ENCODE data around the gene ACBD3. TPM values are rescaled to one million over a fixed set of nuclear protein-coding genes. Genes with fewer than 3 reads are reported as not detected.

Gene ACBD3
- total RNA-seq, 1 donor, result 72.0 TPM

DNA sequence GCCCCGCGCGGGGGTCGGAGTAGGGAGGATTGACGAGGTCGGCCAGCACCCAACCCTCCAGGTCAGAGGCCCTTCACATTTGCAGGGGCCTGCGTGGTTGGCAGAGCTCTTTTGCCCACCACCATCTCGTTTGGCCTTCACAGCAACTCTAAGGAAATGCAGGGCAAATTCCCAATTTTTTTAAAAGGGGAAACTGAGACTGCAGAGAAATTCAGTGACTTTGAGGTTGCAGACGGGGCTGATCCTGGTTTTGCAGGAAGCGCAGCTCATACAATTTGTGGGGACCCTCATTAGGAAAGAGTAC lies 430 bp upstream of the ACBD3 start:
- TF ChIP-seq, protein P1, sequence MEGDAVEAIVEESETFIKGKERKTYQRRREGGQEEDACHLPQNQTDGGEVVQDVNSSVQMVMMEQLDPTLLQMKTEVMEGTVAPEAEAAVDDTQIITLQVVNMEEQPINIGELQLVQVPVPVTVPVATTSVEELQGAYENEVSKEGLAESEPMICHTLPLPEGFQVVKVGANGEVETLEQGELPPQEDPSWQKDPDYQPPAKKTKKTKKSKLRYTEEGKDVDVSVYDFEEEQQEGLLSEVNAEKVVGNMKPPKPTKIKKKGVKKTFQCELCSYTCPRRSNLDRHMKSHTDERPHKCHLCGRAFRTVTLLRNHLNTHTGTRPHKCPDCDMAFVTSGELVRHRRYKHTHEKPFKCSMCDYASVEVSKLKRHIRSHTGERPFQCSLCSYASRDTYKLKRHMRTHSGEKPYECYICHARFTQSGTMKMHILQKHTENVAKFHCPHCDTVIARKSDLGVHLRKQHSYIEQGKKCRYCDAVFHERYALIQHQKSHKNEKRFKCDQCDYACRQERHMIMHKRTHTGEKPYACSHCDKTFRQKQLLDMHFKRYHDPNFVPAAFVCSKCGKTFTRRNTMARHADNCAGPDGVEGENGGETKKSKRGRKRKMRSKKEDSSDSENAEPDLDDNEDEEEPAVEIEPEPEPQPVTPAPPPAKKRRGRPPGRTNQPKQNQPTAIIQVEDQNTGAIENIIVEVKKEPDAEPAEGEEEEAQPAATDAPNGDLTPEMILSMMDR (IDR thresholded peaks at IDR 0.05; ENCODE audit: insufficient read depth, low read length), result no peak
- no peak for DNase-seq (ENCODE audit: low read depth)
- H3K4me3 ChIP-seq (ENCODE audit: low read depth, low read length), result peak overlapping the region; percentile 88

GRCh38 chr1:226185141-226186036 lies 1.2 kb downstream of the ACBD3 start:
- DNase-seq (ENCODE audit: low read depth), result peak; percentile 50
- TF ChIP-seq, protein P1 (IDR thresholded peaks at IDR 0.05; ENCODE audit: insufficient read depth, low read length), result no peak
- H3K4me3 ChIP-seq (ENCODE audit: low read depth, low read length), result peak overlapping the region; percentile 88

DNA sequence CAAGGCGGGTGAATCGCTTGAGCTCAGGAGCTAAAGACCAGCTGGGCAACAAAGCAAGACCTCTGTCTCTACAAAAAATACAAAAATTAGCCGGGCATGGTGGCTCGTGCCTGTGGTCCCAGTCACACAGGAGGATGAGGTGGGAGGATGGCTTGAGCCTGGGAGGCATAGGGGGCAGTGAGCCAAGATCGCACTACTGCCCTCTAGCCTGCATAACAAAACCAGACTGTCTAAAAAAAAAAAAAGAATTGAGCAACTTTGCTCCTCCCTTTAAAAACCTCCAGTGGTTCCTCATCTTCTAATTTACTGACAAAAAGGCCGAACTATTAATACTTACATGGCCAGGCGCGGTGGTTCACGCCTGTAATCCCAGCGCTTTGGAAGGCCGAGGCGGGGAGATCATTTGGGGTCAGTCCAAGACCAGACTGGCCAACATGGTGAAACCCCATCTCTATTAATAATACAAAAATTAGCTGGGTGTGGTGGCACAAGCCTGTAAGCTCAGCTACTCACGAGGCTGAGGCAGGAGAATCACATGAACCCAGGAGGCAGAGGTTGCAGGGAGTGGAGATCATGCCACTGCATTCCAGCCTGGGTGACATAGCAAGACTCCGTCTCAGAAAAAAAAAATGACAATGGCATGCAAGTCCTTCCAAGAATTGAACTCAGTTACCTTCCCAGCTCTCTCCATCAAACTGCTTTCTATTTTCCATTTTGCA lies 4.4 kb downstream of the ACBD3 start:
- H3K4me3 ChIP-seq (ENCODE audit: low read depth, low read length), result no peak overlapping the region
- DNase-seq (ENCODE audit: low read depth), result peak; percentile 70

GRCh38 chr1:226176870-226177269 lies 9.7 kb downstream of the ACBD3 start:
- TF ChIP-seq, protein P1 (IDR thresholded peaks at IDR 0.05; ENCODE audit: insufficient read depth, low read length), result no peak
- no peak for DNase-seq (ENCODE audit: low read depth)
- no peak overlapping the region for H3K4me3 ChIP-seq (ENCODE audit: low read depth, low read length)

More for the DNA sequence above, 4.4 kb downstream of the ACBD3 start:
- TF ChIP-seq, protein P1 (IDR thresholded peaks at IDR 0.05; ENCODE audit: insufficient read depth, low read length), result peak; percentile 46

DNA sequence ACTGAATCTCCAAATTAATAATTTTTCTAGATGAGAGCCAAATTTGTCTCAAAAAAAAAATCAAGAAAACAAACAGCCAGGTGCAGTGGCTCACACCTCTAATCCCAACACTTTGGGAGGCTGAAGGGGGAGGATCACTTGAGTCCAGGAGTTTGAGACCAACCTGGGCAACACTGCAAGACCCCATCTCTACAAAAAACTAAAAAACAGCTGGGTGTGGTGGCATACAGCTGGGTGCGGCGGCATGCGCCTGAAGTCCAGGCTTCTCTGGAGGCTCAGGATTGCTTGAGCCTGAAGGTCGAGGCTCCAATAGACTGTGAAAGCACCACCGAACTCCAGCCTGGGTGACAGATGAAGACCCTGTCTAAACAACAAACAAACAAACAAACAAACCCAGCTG lies 14.0 kb downstream of the ACBD3 start:
- H3K4me3 ChIP-seq (ENCODE audit: low read depth, low read length), result no peak overlapping the region
- no peak for DNase-seq (ENCODE audit: low read depth)
- TF ChIP-seq, protein P1 (IDR thresholded peaks at IDR 0.05; ENCODE audit: insufficient read depth, low read length), result no peak

DNA sequence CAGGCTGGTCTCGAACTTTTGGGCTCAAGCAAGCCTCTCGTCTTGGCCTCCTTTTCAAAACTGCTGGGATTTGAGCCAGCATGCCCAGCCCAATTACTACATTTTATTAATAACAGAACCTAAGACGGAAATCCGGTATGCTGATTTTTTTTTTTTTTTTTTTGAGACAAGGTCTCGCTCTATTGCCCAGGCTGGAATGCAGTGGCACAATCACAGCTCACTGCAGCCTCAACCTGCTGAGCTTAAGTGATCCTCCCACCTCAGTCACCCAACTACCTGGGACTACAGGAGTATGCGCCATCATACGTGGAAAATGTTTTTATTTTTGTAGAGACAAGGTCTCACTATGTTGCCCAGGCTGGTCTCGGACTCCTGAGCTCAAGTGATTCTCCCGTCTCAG lies 20.2 kb downstream of the ACBD3 start:
- TF ChIP-seq, protein P1 (IDR thresholded peaks at IDR 0.05; ENCODE audit: insufficient read depth, low read length), result no peak
- no peak for DNase-seq (ENCODE audit: low read depth)
- H3K4me3 ChIP-seq (ENCODE audit: low read depth, low read length), result no peak overlapping the region
